CD14-positive monocyte (primary cell): ENCODE results near the gene PPIF. TPM values are rescaled to one million over a fixed set of nuclear protein-coding genes. Genes with fewer than 3 reads are reported as not detected.

Source experiments
- DNase-seq, 3 donors: peaks; one replicate each; pipeline ENCODE4 v3.0.0-alpha.2; 2011 to 2022
- H2AFZ ChIP-seq: 2 replicates; pipeline ENCODE4 v1.6.0; 2012; ENCODE audit warnings: mild to moderate bottlenecking, low read depth, low read length, inconsistent platforms; ENCODE audit not compliant: insufficient read depth, poor library complexity, severe bottlenecking
- H3K27ac ChIP-seq, 2 donors: 1 replicate in 1 of 2; 2 replicates in 1 of 2; pipeline ENCODE4 v1.5.1; 2012 to 2013; ENCODE audit warnings: low read length in 2 of 2, control low read depth in 1 of 2, inconsistent platforms in 1 of 2, low read depth in 1 of 2, mild to moderate bottlenecking in 1 of 2
- H3K27me3 ChIP-seq, 2 donors: one replicate each; pipeline versions ENCODE4 v1.6.0 to v1.6.1; 2011 to 2013; ENCODE audit warnings: low read length in 2 of 2; ENCODE audit not compliant: control insufficient read depth in 2 of 2, insufficient read depth in 2 of 2
- H3K36me3 ChIP-seq, 2 donors: replicated peaks in 1 of 2; 1 replicate in 1 of 2; 2 replicates in 1 of 2; pipeline versions ENCODE4 v1.5.1 to v1.6.1; 2012 to 2013; ENCODE audit warnings: low read length in 2 of 2, control low read depth in 1 of 2, inconsistent platforms in 1 of 2, mild to moderate bottlenecking in 1 of 2; ENCODE audit not compliant: insufficient read depth in 2 of 2, control insufficient read depth in 1 of 2
- H3K4me1 ChIP-seq, 2 donors: 1 replicate in 1 of 2; 2 replicates in 1 of 2; pipeline versions ENCODE4 v1.5.1 to v1.6.1; 2012 to 2013; ENCODE audit warnings: low read length in 2 of 2, control low read depth in 1 of 2, inconsistent platforms in 1 of 2, mild to moderate bottlenecking in 1 of 2, moderate library complexity in 1 of 2; ENCODE audit not compliant: insufficient read depth in 2 of 2, control insufficient read depth in 1 of 2
- H3K4me2 ChIP-seq: replicated peaks from 2 replicates; pipeline ENCODE3; 2012; ENCODE audit warnings: low read length, moderate library complexity, mild to moderate bottlenecking; ENCODE audit not compliant: poor library complexity, severe bottlenecking; ENCODE audit errors: extremely low read depth
- H3K4me3 ChIP-seq, 3 experiments: fragments of 200-600 bp in 1 of 3; sonication (generic) in 1 of 3; replicated peaks in 1 of 3; 1 replicate in 2 of 3; 2 replicates in 1 of 3; pipeline ENCODE4 v1.5.1; 2011 to 2013; ENCODE audit warnings: low read length in 3 of 3, mild to moderate bottlenecking in 3 of 3, control low read depth in 2 of 3, low read depth in 2 of 3, inconsistent platforms in 1 of 3, moderate library complexity in 1 of 3
- H3K79me2 ChIP-seq: 2 replicates; pipeline ENCODE4 v1.6.0; 2012; ENCODE audit warnings: mild to moderate bottlenecking, control low read depth, inconsistent platforms, low read length, moderate library complexity; ENCODE audit not compliant: insufficient read depth
- H3K9ac ChIP-seq: 2 replicates; pipeline ENCODE4 v1.6.0; 2017; ENCODE audit warnings: low read length, mild to moderate bottlenecking; ENCODE audit not compliant: insufficient read depth, poor library complexity, severe bottlenecking
- H3K9me3 ChIP-seq, 2 donors: replicated peaks in 1 of 2; 1 replicate in 1 of 2; 2 replicates in 1 of 2; pipeline versions ENCODE4 v1.5.1 to v1.6.1; 2012 to 2013; ENCODE audit warnings: low read length in 2 of 2, control low read depth in 1 of 2; ENCODE audit not compliant: control insufficient read depth in 1 of 2, insufficient read depth in 1 of 2
- H4K20me1 ChIP-seq: 2 replicates; pipeline ENCODE4 v1.6.0; 2012; ENCODE audit warnings: mild to moderate bottlenecking, low read length, control low read depth, moderate library complexity; ENCODE audit not compliant: insufficient read depth
- H3K27ac Mint-ChIP-seq, 7 donors: one replicate each; pipeline ENCODE4 v1.8.0; 2020; ENCODE audit warnings: mild to moderate bottlenecking in 7 of 7, mixed read lengths in 7 of 7, moderate library complexity in 6 of 7, inconsistent platforms in 2 of 7
- H3K27me3 Mint-ChIP-seq, 3 donors: one replicate each; pipeline ENCODE4 v1.8.0; 2021 to 2022; ENCODE audit warnings: low read depth in 3 of 3, mild to moderate bottlenecking in 3 of 3, mixed read lengths in 3 of 3, moderate library complexity in 3 of 3, inconsistent platforms in 1 of 3
- H3K36me3 Mint-ChIP-seq, 2 donors: one replicate each; pipeline ENCODE4 v1.8.0; 2020; ENCODE audit warnings: mixed read lengths in 2 of 2, inconsistent platforms in 1 of 2, mild to moderate bottlenecking in 1 of 2
- H3K4me1 Mint-ChIP-seq: one replicate; pipeline ENCODE4 v1.8.0; 2020; ENCODE audit warnings: mild to moderate bottlenecking, mixed read lengths
- H3K4me3 Mint-ChIP-seq, 2 donors: one replicate each; pipeline ENCODE4 v1.8.0; 2020; ENCODE audit warnings: mild to moderate bottlenecking in 2 of 2, mixed read lengths in 2 of 2, moderate library complexity in 1 of 2
- H3K9me3 Mint-ChIP-seq, 7 donors: one replicate each; pipeline ENCODE4 v1.8.0; 2020 to 2022; ENCODE audit warnings: mixed read lengths in 7 of 7, mild to moderate bottlenecking in 6 of 7, moderate library complexity in 6 of 7, inconsistent platforms in 2 of 7
- WGBS: methylation state at CpG from one replicate; pipeline ENCODE4 v1.1.5; 2013; ENCODE audit warnings: missing lambda C conversion rate; ENCODE audit not compliant: insufficient coverage; 5-methylcytosine and 5-hydroxymethylcytosine counted together
- intact Hi-C, 2 donors: fragments of 100-400 bp; cut with micrococcal nuclease; formaldehyde crosslinking; loops; one replicate each; pipeline versions ENCODE4 v1.15.0 to v1.15.1; 2023
- polyA plus RNA-seq, 3 donors: library from polyadenylated mRNA; depleted of rRNA in 1 of 3; unstranded in 2 of 3; stranded (reverse) in 1 of 3; fragments of 300-500 nt in 2 of 3; fragments of >200 nt in 1 of 3; fragmentation: Illumina TruSeq in 2 of 3; gene quantifications; 1 replicate in 2 of 3; 2 replicates in 1 of 3; pipeline ENCODE4 v1.2.3, GENCODE V29; 2012 to 2021
- TF ChIP-seq, protein P1 (sequence below): fragments of 200-600 bp; IDR thresholded peaks from one replicate; pipeline ENCODE4 v1.8.0; 2022; ENCODE audit warnings: antibody characterized with exemption, mild to moderate bottlenecking

The PPIF gene
- polyA plus RNA-seq, 3 donors, result 36.6 to 1,064 (median 52.3) TPM

DNA sequence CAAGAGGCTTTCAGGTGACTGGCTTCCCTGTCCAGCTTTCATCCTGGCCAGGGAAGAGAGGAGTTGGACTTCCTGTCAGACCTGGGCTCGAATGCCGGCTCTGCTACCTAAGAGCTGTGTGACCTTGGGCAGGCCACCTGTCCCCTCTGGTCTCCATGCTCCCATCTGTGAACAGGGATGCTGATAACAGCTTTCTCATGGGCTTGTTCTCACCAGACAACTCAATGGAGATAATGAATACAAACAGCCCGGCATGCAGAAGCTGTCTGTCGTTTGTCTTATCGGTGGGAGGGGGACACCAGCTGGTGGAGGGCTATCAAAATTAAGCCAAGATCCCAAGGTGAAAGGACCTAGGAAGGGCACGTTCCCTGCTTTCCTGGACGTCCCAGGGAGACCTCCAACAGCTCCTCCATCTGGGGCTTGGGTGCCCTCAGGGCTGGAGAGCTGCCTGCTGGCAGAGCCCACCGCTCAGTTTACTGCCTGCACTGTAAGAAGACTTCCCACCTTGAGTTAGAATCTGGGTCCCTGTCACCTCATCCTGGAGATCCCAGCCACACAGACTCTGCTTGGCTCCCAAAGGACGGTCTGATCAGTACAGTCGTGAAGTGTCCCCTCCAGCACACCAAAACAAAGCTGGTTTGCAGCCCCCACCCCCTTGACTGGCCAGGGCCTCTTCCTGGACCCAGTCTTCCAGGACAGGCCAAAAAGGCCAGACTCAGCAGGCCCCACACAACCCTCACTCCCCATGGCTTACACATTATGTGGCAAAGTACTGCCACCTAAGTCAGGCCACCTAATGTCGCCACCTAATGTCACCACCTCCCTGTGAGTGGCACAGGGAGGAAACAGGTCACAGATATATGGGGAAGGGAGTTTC lies 40.9 kb downstream of the PPIF start:
- H3K4me3 Mint-ChIP-seq, result no peak overlapping the region
- no peak overlapping the region for H3K27ac Mint-ChIP-seq
- intact Hi-C loops, result no loop called here
- H4K20me1 ChIP-seq, result no peaks in the 10 kb centered on the region
- H3K27me3 ChIP-seq, result no peaks in the 10 kb centered on the region
- no peak overlapping the region for H3K4me2 ChIP-seq
- peaks cover 5 to 60% of the 10 kb centered on the region in 2 donors for H3K36me3 ChIP-seq
- peaks cover 8% of the 10 kb centered on the region for H3K4me1 Mint-ChIP-seq
- peaks cover 64 to 74% of the 10 kb centered on the region in 2 donors for H3K36me3 Mint-ChIP-seq
- WGBS, result over 99% methylated on average over 8 of the region's 11 CpGs
- no peaks in the 10 kb centered on the region for H3K9me3 ChIP-seq
- TF ChIP-seq, protein P1, sequence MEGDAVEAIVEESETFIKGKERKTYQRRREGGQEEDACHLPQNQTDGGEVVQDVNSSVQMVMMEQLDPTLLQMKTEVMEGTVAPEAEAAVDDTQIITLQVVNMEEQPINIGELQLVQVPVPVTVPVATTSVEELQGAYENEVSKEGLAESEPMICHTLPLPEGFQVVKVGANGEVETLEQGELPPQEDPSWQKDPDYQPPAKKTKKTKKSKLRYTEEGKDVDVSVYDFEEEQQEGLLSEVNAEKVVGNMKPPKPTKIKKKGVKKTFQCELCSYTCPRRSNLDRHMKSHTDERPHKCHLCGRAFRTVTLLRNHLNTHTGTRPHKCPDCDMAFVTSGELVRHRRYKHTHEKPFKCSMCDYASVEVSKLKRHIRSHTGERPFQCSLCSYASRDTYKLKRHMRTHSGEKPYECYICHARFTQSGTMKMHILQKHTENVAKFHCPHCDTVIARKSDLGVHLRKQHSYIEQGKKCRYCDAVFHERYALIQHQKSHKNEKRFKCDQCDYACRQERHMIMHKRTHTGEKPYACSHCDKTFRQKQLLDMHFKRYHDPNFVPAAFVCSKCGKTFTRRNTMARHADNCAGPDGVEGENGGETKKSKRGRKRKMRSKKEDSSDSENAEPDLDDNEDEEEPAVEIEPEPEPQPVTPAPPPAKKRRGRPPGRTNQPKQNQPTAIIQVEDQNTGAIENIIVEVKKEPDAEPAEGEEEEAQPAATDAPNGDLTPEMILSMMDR, result no peak
- no peak overlapping the region for H3K27ac ChIP-seq
- no peak overlapping the region for H2AFZ ChIP-seq
- peaks cover 6 to 13% of the 10 kb centered on the region in 2 donors for H3K4me1 ChIP-seq
- H3K79me2 ChIP-seq, result no peaks in the 10 kb centered on the region
- no peak overlapping the region for H3K9ac ChIP-seq
- H3K27me3 Mint-ChIP-seq, result peaks cover 1 to 8% (median 2%) of the 10 kb centered on the region in 3 donors
- DNase-seq, result peak in 1 of 3 donors; percentile 56
- H3K4me3 ChIP-seq, result no peak overlapping the region
- no peaks in the 10 kb centered on the region for H3K9me3 Mint-ChIP-seq

DNA sequence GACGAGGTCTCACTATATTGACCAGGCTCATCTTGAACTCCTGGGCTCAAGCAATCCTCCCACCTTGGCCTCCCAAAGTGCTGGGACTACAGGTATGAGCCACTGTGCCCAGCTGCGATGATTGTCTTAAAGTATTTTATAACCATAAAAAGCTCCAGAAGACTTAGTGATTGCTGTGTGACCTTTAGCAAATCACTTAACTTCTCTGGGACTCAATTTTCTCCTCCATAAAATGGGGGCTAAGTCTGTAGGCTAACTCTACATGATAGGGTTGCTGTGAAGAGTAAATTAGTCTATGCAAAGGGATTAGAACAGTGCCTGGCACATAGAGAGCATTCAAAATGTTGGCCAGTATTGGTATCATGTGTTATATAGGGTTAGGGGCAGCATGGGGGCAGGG lies 42.8 kb downstream of the PPIF start:
- peaks cover 0 to 4% (median 2%) of the 10 kb centered on the region in 3 donors for H3K27me3 Mint-ChIP-seq
- TF ChIP-seq, protein P1, result no peak
- H2AFZ ChIP-seq, result no peak overlapping the region
- peaks cover 73 to 75% of the 10 kb centered on the region in 2 donors for H3K36me3 Mint-ChIP-seq
- intact Hi-C loops, result no loop called here
- H3K4me3 Mint-ChIP-seq, result no peak overlapping the region
- H3K9ac ChIP-seq, result no peak overlapping the region
- no peaks in the 10 kb centered on the region for H3K9me3 Mint-ChIP-seq
- H3K27ac Mint-ChIP-seq, result no peak overlapping the region
- peaks cover 5 to 77% of the 10 kb centered on the region in 2 donors for H3K36me3 ChIP-seq
- H4K20me1 ChIP-seq, result no peaks in the 10 kb centered on the region
- no peak overlapping the region for H3K4me3 ChIP-seq
- WGBS, result no CpG with 5 or more reads among the region's 2 CpGs
- no peak overlapping the region for H3K4me2 ChIP-seq
- H3K9me3 ChIP-seq, result no peaks in the 10 kb centered on the region
- H3K4me1 Mint-ChIP-seq, result peaks cover 8% of the 10 kb centered on the region
- no peaks in the 10 kb centered on the region for H3K79me2 ChIP-seq
- peaks cover 6 to 13% of the 10 kb centered on the region in 2 donors for H3K4me1 ChIP-seq
- no peak overlapping the region for H3K27ac ChIP-seq
- H3K27me3 ChIP-seq, result no peaks in the 10 kb centered on the region
- DNase-seq, result no peak
